Right lobe of liver (tissue), 4 donors: Measurements from ENCODE around the gene GNRH2.

Experiments used
- CTCF ChIP-seq, 4 donors: fragments of 200-600 bp in 3 of 4; fragments of 450-650 bp in 1 of 4; IDR thresholded peaks; one replicate each; pipeline versions ENCODE4 v1.5.1 to v1.8.0; 2016 to 2022; ENCODE audit warnings: antibody characterized with exemption in 4 of 4, mild to moderate bottlenecking in 2 of 4
- POLR2A ChIP-seq: fragments of 450-650 bp; IDR thresholded peaks from one replicate; pipeline ENCODE4 v1.6.1; 2017; ENCODE audit warnings: antibody characterized with exemption, mild to moderate bottlenecking
- donor health status: DM: no; HTN: no; CAD: no.
- donor health status: DM: no; HTN: no; CAD: no.
- donor health status: DM: no; HTN: yes; CAD: no.

- TF ChIP-seq CTCF (IDR thresholded peaks at IDR 0.05), result no peak
- TF ChIP-seq POLR2A, result no peak
Observed at GRCh38 chr20:3047486-3048419, 4.3 kb downstream of the GNRH2 start.
